Measurements from ENCODE around the gene NUB1. TPM values are rescaled to one million over a fixed set of nuclear protein-coding genes. Genes with fewer than 3 reads are reported as not detected.

The NUB1 gene
- total RNA-seq, 1 experiment from 2014 or later, result 48.5 TPM

DNA sequence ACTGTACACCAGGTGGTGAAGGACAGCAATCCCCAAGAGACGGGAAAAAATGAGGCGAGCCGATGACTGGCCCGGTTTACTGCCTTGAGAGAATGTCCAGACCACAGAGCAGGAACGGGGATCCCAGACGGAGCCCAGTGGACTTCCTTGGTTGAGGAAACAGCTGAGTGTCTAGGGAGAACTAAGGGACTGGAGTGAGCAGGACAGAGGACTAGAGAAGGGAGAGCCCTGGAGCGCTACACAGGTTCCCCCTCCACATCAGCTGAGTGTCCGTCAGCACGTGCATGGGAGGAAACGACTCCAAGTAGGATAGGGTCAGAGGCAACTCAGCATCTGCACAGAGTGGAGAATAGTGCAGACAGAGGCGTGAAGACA, 75.3 kb downstream of the NUB1 start:
- no peak overlapping the region for H3K14ac ChIP-seq (ENCODE audit: insufficient read depth, low read length)
- no peak for DNase-seq
- TF ChIP-seq, protein P1, sequence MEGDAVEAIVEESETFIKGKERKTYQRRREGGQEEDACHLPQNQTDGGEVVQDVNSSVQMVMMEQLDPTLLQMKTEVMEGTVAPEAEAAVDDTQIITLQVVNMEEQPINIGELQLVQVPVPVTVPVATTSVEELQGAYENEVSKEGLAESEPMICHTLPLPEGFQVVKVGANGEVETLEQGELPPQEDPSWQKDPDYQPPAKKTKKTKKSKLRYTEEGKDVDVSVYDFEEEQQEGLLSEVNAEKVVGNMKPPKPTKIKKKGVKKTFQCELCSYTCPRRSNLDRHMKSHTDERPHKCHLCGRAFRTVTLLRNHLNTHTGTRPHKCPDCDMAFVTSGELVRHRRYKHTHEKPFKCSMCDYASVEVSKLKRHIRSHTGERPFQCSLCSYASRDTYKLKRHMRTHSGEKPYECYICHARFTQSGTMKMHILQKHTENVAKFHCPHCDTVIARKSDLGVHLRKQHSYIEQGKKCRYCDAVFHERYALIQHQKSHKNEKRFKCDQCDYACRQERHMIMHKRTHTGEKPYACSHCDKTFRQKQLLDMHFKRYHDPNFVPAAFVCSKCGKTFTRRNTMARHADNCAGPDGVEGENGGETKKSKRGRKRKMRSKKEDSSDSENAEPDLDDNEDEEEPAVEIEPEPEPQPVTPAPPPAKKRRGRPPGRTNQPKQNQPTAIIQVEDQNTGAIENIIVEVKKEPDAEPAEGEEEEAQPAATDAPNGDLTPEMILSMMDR (conservative IDR thresholded peaks at IDR 0.05), result no peak
- Mint-ChIP-seq H3K4me3 (no peak overlapping the region), H3K4me1 (peaks cover 15 to 18% of the 10 kb centered on the region in 2 experiments), H3K36me3 (ENCODE audit: insufficient read depth in 1 of 3, low read depth in 3 of 3) (peaks cover 0 to 8% (median 0%) of the 10 kb centered on the region in 3 experiments; a peak in 2 of 7 replicates), H3K27me3 (ENCODE audit: low read depth) (peaks cover 96% of the 10 kb centered on the region), H3K9me3 (peaks cover 2 to 21% of the 10 kb centered on the region in 2 experiments; a peak in 4 of 5 replicates), H3K27ac (no peak overlapping the region)
- no peak overlapping the region for H3K9ac ChIP-seq (ENCODE audit: extremely low read depth, insufficient read length, low read length)
- H3K23ac ChIP-seq (ENCODE audit: insufficient read length, low read depth, low read length), result no peak overlapping the region
- no peaks in the 10 kb centered on the region for H3K79me1 ChIP-seq (ENCODE audit: insufficient read depth, low read depth, low read length, poor library complexity, severe bottlenecking)
- no peak overlapping the region for H2BK15ac ChIP-seq (ENCODE audit: low read depth, low read length)
- no peaks in the 10 kb centered on the region for H4K20me1 ChIP-seq (ENCODE audit: control insufficient read depth, insufficient read depth, insufficient read length)
- H3K18ac ChIP-seq (ENCODE audit: insufficient read length, low read depth, low read length), result no peak overlapping the region
- H3K4me2 ChIP-seq (ENCODE audit: insufficient read depth, insufficient read length, low read length), result no peak overlapping the region
- peaks cover 8% of the 10 kb centered on the region; the same call in 1 of the 2 replicates for H3K27me3 ChIP-seq (ENCODE audit: insufficient read depth, low read length)
- H2BK20ac ChIP-seq (ENCODE audit: low read depth, low read length, poor library complexity, severe bottlenecking), result no peak overlapping the region
- H3T11ph ChIP-seq (ENCODE audit: low read length), result no peak overlapping the region
- no peak overlapping the region for H3K4ac ChIP-seq (ENCODE audit: low read depth, low read length)
- H4K5ac ChIP-seq (ENCODE audit: insufficient read length, low read depth, low read length), result no peak overlapping the region
- WGBS (ENCODE audit: extremely low coverage, insufficient read length, low lambda C conversion rate), result no CpG with 5 or more reads among the region's 11 CpGs
- no peak overlapping the region for H2BK120ac ChIP-seq (ENCODE audit: low read depth, low read length, poor library complexity, severe bottlenecking)
- no peak overlapping the region for H2AK5ac ChIP-seq (ENCODE audit: insufficient read length, low read length)
- H2BK5ac ChIP-seq (ENCODE audit: insufficient read length, low read length), result no peak overlapping the region
- H2BK12ac ChIP-seq (ENCODE audit: insufficient read length, low read depth, low read length), result no peak overlapping the region
- no peak overlapping the region for H3K56ac ChIP-seq (ENCODE audit: insufficient read length, low read depth, low read length)
- no peaks in the 10 kb centered on the region for H3K9me3 ChIP-seq (ENCODE audit: control insufficient read depth, low read depth, low read length)
- H3K79me2 ChIP-seq (ENCODE audit: insufficient read depth, low read length), result no peaks in the 10 kb centered on the region
- no peak overlapping the region for H4K8ac ChIP-seq (replicated peaks; ENCODE audit: insufficient read length, low read depth, low read length)
- no peaks in the 10 kb centered on the region for H3K23me2 ChIP-seq (ENCODE audit: insufficient read length, low read depth, low read length, poor library complexity, severe bottlenecking)
- no peak overlapping the region for H4K91ac ChIP-seq (ENCODE audit: insufficient read length, low read depth, low read length)
- no peak overlapping the region for H3K27ac ChIP-seq (ENCODE audit: insufficient read length, low read depth, low read length)
- H2AFZ ChIP-seq (ENCODE audit: low read length), result no peak overlapping the region
- peaks cover 7% of the 10 kb centered on the region; the same call in 1 of the 2 replicates for H3K4me1 ChIP-seq (ENCODE audit: insufficient read depth, low read length)
